ENCODE results near the gene ARHGAP10.

ARHGAP10 gene

DNA sequence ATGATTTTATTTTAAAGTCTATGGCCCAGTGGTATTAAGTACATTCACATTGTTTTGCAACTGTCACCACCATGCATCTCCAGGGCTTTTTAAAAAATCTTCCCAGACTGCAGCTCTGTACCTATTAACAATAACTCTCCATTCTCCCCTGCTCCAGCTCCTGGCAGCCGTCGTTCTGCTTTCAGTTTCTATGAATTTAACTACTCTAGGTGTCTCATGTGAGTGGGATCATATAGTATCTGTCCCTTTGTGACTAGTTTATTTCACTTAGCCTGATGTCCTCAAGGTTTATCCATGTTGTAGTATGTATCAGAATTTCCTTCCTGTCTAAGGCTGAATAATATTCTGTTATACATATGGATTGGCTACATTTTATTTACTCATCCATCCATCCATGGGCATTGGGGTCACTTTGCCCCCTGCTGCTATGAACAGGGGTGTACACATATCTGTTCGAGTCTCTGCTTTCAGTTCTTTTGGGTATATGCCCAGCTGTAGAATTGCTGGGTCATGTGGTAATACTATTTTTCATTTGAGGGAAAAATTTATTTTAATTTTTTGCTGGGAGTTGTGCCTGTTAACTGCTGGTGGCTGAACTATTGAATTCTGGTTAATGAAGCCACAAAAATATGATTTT is 131.3 kb downstream of the ARHGAP10 start:
- H3K36me3 ChIP-seq (ENCODE audit: control insufficient read depth, insufficient read depth, low read length): peaks cover 6% of the 10 kb centered on the region; the same call in 1 of the 2 replicates
- no peak overlapping the region for H3K4me3 ChIP-seq (replicated peaks; ENCODE audit: low read depth, low read length)
- no peak for DNase-seq (ENCODE audit: extremely low read depth, insufficient read length)
- no peaks in the 10 kb centered on the region for H3K27me3 ChIP-seq (replicated peaks; ENCODE audit: control insufficient read depth, insufficient read depth, low read length)
- TF ChIP-seq, protein P1, sequence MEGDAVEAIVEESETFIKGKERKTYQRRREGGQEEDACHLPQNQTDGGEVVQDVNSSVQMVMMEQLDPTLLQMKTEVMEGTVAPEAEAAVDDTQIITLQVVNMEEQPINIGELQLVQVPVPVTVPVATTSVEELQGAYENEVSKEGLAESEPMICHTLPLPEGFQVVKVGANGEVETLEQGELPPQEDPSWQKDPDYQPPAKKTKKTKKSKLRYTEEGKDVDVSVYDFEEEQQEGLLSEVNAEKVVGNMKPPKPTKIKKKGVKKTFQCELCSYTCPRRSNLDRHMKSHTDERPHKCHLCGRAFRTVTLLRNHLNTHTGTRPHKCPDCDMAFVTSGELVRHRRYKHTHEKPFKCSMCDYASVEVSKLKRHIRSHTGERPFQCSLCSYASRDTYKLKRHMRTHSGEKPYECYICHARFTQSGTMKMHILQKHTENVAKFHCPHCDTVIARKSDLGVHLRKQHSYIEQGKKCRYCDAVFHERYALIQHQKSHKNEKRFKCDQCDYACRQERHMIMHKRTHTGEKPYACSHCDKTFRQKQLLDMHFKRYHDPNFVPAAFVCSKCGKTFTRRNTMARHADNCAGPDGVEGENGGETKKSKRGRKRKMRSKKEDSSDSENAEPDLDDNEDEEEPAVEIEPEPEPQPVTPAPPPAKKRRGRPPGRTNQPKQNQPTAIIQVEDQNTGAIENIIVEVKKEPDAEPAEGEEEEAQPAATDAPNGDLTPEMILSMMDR (IDR thresholded peaks at IDR 0.05; ENCODE audit: insufficient read depth, low read length, poor library complexity, severe bottlenecking): no peak

DNA sequence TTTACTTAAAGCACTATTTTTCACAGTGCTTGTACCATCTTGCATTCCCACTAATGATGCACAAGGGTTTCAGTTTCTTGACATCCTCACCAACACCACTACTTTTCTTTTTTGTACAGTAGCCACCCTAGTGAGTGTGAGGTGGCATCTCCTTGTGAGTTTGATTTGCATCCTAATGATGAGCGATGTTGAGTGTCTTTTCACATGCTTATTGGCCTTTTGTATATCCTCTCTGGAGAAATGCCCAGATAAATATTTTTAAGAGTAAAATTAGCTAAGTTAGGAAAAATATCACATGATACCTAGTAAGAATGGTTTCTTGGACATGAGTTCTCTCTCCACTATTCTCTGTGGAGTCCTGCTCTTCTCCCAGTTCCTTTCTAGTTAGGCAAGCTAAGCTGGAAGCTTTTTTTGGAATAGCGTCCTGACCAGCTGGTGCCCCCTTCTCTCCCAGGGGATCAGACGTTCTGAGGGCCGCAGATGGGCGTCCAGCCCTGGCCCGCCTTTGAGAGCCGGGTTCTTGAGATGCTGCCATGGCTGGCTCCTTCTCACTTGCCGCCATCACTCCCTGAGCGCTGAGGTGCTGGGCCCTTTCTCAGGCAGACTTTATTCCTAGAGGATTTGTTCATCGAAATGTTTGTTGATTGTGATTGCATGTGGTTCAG is 132.1 kb downstream of the ARHGAP10 start:
- TF ChIP-seq, protein P1 (IDR thresholded peaks at IDR 0.05; ENCODE audit: insufficient read depth, low read length, poor library complexity, severe bottlenecking): no peak
- H3K4me3 ChIP-seq (replicated peaks; ENCODE audit: low read depth, low read length): no peak overlapping the region
- H3K36me3 ChIP-seq (ENCODE audit: control insufficient read depth, insufficient read depth, low read length): peaks cover 8% of the 10 kb centered on the region
- H3K27me3 ChIP-seq (replicated peaks; ENCODE audit: control insufficient read depth, insufficient read depth, low read length): no peaks in the 10 kb centered on the region
- DNase-seq (ENCODE audit: extremely low read depth, insufficient read length): no peak

DNA sequence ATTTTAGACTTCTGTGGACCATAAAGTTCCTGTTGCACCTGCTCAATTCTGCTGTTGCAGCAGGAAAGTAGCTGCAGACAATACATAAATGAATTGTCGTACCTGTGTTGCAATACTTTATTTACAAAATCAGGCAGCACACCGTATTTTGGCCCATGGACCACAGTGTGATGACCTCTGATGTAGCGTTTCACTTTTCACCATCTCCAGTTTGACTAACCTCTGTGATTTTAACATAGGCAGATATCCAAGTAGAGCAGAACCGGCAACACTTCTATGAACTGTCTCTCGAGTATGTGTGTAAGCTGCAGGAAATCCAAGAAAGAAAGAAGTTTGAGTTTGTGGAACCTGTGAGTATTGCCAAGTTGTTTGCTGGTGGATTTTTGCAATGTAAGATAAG is 132.7 kb downstream of the ARHGAP10 start:
- Histone ChIP-seq H3K36me3 (ENCODE audit: control insufficient read depth, insufficient read depth, low read length) (peaks cover 8% of the 10 kb centered on the region), H3K27me3 (replicated peaks; ENCODE audit: control insufficient read depth, insufficient read depth, low read length) (no peaks in the 10 kb centered on the region), H3K4me3 (replicated peaks; ENCODE audit: low read depth, low read length) (no peak overlapping the region)
- TF ChIP-seq, protein P1 (IDR thresholded peaks at IDR 0.05; ENCODE audit: insufficient read depth, low read length, poor library complexity, severe bottlenecking): no peak
- DNase-seq (ENCODE audit: extremely low read depth, insufficient read length): no peak

DNA sequence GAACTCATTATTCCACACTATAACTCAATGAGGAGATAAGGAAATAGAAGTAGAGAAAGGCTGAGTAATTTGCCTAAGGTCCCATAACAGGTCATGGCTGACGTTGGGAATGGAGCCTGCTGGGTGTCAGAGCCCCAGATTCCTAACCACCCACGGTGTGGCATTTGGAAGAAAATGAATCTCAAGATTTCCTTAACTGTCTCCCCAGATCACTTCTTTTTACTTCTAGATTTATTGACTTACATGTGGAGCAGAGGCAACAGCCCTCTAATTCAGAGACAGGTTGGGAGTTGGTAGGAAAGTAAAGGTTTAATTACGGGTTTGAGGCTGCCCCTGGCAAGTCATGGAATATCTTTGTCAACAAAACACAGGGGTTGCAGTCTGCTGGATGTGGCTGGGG is 134.0 kb downstream of the ARHGAP10 start:
- TF ChIP-seq, protein P1 (IDR thresholded peaks at IDR 0.05; ENCODE audit: insufficient read depth, low read length, poor library complexity, severe bottlenecking): no peak
- H3K27me3 ChIP-seq (replicated peaks; ENCODE audit: control insufficient read depth, insufficient read depth, low read length): no peaks in the 10 kb centered on the region
- DNase-seq (ENCODE audit: extremely low read depth, insufficient read length): no peak
- H3K36me3 ChIP-seq (ENCODE audit: control insufficient read depth, insufficient read depth, low read length): peaks cover 6% of the 10 kb centered on the region
- H3K4me3 ChIP-seq (replicated peaks; ENCODE audit: low read depth, low read length): no peak overlapping the region

DNA sequence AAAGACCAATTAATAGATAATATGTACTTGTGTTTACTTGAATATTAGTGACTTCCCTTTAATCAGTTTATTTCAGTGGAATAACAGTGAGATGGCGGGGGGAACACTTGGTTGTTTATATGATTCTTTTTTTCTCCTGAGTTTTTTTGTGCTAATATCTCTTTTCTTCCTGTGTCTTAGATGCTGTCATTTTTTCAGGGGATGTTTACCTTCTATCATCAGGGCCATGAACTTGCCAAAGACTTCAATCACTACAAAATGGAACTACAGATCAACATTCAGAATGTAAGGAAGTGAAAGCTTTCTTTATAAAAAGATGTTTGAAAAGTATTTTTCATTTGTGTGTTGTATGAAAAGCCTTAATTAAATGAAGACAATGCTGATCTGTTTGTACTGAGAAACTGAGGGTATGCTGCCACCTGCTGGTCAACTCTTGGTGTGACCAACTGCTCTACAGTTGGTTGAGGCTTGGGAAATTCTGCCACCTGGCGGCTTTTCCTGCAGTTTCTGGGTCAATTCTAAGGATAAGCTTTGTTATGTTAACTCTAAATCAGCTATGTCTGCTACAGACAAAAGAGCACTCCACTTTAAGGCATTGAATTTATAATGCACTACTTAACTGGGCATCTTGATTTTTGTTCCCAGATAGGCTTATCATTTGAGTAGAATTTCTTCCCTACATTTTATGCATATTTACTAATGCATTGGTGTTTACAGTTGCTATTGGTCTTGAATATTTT is 134.8 kb downstream of the ARHGAP10 start:
- Histone ChIP-seq H3K4me3 (replicated peaks; ENCODE audit: low read depth, low read length) (no peak overlapping the region), H3K27me3 (replicated peaks; ENCODE audit: control insufficient read depth, insufficient read depth, low read length) (no peaks in the 10 kb centered on the region), H3K36me3 (ENCODE audit: control insufficient read depth, insufficient read depth, low read length) (peaks cover 5% of the 10 kb centered on the region)
- peak; percentile 59 for DNase-seq (ENCODE audit: extremely low read depth, insufficient read length)
- TF ChIP-seq, protein P1 (IDR thresholded peaks at IDR 0.05; ENCODE audit: insufficient read depth, low read length, poor library complexity, severe bottlenecking): peak; percentile 94
